GM18517 (cell line): ENCODE data around the gene ZNF784.

Experiments
- ATAC-seq: cut with Tn5 transposase; IDR thresholded peaks from one replicate; pipeline ENCODE4 v1.9.1; 2021; ENCODE audit warnings: mild to moderate bottlenecking, moderate library complexity; ENCODE audit not compliant: unreplicated experiment

ZNF784 gene

DNA sequence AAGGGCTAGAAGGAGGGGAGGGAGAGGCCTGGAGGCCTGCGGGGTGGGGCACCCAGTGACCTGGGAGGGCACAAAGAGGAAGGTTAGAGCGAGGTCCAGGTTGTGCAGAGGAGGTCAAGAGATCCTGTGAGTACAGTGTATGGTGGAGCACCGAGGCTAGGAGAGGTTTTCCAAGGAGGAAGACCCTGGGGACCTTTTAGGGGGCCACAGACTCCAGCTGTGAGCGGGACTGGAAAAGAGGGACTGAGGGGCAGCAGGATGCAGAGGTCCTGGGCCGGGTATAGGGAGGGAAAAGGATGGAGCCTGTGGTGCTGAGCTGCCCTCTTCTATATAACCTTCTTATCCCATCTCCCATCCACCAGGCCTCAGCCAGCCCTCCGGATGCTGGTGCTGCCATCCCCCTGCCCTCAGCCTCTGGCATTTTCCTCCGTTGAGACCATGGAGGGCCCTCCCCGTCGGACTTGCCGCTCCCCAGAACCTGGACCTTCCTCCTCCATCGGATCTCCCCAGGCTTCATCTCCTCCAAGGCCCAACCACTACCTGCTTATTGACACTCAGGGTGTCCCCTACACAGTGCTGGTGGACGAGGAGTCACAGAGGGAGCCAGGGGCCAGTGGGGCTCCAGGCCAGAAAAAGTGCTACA, 19.9 kb upstream of the ZNF784 start:
- ATAC-seq: no peak

- no peak for ATAC-seq
These were observed 19.5 kb upstream of the ZNF784 start for GRCh38 chr19:55643887-55644176.

DNA sequence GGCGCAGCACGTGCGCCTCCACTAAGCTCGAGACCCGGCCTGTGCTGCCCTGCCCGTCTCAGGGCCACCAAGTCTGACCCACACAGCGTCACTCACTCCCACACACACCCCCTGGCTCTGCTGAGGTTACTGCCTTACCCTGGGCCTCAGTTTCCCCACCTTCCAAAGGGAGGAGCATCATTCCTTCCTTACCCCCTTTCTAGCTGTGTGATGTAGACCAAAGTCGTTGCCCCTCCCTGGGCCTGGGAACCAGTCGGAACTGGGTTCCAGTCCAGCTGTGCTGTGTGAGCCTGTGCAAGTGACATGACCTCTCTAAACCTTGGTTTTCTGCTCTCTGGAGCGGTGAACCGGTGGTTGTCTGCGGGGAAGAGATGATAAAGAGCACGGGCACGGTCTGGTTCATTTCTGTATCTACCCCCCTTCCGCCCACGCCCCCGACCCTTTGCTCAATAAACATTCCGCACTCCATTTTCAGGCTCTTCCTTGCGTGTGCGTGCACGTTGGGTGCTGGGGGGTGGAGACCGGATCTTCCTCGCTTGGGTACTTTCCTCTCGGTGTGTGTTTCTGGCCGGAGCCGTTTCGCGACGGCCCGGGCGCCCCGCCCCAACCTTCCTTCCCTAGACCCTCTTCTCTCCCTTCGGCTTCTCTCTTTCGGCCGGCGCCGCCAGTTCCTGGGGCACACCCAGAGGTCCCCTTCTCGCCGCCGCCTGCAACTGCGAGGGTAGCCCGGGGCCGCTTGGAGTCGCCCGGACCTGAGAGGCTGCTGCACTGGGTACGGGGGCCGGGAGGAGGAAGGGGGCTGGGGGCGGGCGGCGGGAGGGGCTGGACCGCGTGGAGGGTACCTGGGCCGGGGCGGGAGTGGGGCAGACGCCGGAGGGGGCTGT, 18.9 kb upstream of the ZNF784 start, which contains the start of gene ZNF581:
ZNF581 (plus strand) TSS at position 647 of the 884 bp plus-strand sequence. CDS start 923 bp downstream, outside the sequence.
- no peak for ATAC-seq

DNA sequence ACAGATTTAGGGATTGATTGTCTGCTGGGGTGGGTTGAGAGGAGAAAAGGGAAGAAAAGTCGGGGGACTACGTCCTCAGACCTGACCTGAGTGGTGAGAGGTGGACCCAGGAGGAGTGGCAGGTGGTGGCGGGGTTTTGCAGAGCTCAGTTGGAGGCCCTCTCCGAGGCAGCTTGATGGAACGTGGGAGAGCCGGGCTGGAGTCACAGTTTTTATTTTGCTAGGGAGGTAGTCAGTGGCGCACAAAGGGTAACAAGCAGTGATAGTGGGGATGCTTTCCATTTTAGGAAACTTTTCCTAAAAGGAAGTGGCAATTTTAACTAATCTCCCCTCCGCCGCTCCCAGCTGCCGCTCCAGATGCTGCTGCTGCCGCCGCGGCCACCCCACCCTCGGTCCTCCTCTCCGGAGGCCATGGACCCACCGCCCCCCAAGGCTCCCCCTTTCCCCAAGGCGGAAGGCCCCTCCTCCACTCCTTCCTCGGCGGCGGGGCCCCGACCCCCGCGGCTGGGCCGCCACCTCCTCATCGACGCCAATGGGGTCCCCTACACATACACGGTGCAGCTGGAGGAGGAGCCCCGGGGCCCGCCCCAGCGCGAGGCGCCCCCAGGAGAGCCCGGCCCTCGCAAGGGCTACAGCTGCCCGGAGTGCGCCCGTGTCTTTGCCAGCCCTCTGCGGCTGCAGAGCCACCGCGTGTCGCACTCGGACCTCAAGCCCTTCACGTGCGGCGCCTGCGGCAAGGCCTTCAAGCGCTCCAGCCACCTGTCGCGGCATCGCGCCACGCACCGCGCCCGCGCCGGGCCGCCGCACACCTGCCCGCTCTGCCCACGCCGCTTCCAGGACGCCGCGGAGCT, 18.0 kb upstream of the ZNF784 start:
- ATAC-seq: no peak

DNA sequence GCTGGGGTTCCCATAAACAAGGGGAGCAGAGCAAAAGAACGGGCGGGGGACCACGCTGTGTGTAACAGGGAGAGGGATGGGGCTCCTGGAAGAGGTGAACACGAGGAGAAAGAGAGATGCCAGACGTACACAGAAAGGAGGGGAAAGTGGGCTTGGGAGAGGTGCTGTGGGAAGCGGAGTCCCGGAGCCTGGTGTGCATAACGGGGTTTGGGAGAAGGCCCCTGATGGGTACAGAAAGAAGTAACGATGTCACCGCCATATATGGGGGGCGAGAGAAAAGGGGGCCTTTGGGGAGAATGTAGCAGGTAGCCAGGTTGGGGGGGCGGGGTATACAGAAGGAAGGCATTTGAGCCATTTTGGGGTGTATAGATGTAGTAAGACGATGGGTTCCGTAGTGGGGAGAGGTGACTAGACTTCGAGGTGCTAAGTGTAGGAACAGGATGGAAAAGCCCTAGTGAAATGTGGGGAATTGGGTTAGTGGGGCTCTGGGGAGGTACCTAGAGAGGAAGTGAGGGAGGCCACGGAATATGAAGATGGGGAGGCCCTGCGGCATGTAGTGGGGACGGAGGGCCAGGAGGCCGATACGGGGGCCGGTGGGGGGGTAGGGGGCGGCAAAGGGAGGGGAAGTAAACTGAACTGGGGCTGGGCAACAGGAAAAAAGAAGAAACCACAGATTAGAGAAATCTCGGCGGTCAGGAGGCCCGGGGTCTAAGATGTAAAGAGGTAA, 17.2 kb upstream of the ZNF784 start:
- no peak for ATAC-seq

GRCh38 chr19:55640577-55641425, 16.4 kb upstream of the ZNF784 start, which contains the start of gene ZNF580:
ZNF580 (plus strand) TSS chr19:55641002; CDS start chr19:55642509, 1,507 bp downstream.
- ATAC-seq: no peak

GRCh38 chr19:55640043-55640576, 15.7 kb upstream of the ZNF784 start:
- ATAC-seq: no peak

- no peak for ATAC-seq
These were observed 14.5 kb upstream of the ZNF784 start for GRCh38 chr19:55638864-55639359.

DNA sequence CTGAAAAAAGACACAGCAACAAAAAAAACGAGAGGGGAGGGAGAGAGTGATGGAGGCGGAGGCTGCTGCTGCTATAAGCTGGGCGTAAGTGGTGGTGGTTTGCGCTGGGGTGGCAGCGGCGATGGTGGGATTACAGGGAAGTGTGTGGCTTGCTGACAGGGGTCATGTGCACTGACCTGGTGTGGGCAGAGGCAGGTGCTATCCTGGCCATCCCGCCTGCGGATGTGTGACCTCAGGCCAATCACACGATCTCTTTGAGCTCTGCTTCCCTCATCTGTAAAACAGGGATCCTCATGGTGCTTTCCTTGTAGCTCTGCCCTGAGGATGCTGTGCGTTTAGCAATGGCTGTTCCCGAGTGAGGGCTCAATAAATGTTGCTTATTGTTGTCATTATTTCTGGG, 13.2 kb upstream of the ZNF784 start:
- ATAC-seq: no peak

GRCh38 chr19:55636723-55637122, 12.4 kb upstream of the ZNF784 start:
- no peak for ATAC-seq

DNA sequence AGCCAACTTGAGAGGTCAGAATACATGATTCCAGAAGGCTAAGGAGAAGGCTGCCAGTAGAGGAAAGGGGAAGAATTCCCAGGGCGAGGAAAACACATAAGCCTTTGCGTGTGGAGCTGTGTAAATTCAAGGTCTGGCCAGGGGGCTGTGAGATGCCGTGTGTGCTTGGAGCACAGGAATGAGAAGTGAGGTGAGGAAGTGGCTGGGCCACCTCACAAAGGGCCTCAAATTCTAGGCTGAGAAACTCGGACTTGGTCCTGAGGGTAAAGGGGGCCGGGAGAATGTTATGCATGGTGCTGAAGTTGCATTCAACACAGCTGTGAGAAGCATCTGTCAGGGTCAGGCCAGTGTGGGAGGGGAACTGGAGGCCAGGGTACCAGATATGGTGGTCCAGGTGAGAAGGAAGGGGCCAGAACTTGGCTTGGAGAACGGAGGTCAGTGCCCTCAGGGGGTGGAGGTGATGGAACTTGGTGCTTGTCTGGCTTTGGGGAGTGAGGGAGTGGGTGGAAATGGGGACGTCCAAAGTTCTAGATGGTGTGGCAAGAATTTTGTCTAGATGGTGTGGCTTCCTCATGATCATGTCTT, 11.6 kb upstream of the ZNF784 start:
- no peak for ATAC-seq

- ATAC-seq: no peak
These were observed 11.0 kb upstream of the ZNF784 start for GRCh38 chr19:55635334-55635717.

- no peak for ATAC-seq
These were observed 9.5 kb upstream of the ZNF784 start for GRCh38 chr19:55633861-55634260.

GRCh38 chr19:55632463-55632834, 8.1 kb upstream of the ZNF784 start:
- ATAC-seq: no peak

DNA sequence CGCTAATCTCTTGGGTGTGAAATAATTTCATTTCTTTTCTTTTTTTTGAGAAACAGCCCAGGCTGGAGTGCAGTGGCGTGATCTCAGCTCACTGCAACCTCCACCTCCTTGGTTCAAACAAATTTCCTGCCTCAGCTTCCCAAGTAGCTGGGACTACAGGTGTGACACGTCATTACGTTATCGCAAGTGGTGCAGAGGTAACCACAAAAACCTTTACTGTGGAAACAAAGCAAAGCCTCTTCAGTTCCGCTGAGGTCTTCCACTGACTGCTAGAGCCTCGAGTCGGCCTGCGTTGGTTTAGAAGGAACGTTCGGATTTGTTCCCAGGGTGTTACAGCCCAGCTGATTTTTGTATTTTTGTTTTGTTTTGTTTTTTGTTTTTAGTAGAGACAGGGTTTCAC, 2.0 kb upstream of the ZNF784 start:
- no peak for ATAC-seq

DNA sequence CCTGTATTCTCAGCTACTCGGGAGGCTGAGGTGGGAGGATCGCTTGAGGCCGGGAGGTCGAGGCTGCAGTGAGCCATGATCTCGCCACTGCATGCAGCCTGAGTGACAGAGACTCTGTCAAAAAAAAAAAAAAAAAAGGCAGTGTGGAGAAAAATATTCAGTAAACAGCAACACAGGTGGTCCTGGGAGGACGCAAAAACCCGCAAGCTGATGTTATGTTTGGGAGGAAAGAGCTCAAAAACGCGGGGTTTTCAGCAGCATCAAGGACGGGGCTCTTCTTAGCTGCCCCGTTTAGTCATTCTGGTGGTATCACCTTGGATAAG, 599 bp upstream of the ZNF784 start:
- no peak for ATAC-seq

DNA sequence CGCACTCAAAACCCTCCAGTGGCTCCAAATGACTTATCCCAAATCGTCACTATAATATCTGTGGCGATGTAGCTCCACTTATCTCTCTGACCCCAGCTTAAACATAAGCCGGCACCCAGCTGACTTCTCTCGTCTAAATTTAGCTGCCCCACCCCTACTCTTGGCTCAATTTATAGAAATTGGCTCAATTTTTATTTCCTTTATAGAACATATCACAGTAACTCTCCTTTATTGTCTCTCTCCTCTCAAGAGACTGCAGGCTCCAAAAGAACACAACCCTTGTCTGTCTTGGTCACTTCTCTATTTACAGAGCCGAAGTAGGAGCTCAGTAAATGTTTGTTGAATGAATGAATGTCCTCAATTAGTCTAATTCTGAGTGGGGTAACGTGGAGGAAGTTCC, 805 bp downstream of the ZNF784 start:
- no peak for ATAC-seq

- ATAC-seq: no peak
These were observed 1.2 kb downstream of the ZNF784 start for GRCh38 chr19:55623130-55623529.

GRCh38 chr19:55622242-55622969, 2.0 kb downstream of the ZNF784 start:
- no peak for ATAC-seq
